Measurements from ENCODE around the gene CCDC39.

DNA sequence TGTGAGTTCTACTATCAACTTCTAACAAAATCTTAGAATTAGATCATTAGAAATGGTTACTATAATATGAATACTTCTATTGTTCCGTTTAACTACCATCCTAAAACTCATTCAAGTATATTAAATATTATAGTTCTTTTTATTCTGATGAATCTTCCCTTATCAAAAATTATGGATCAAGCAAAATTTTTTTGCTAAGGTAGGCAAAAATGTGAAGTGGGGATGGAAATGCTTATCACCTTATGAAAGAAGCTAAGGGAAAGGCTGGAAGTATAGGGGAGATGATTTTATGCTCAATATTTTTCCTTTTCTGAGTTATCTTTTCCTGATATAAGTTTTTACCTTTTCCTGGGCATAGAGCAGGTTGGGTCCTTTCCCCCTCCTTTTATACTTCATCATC lies 40.7 kb upstream of the CCDC39 start:
- TF ChIP-seq, protein P1, sequence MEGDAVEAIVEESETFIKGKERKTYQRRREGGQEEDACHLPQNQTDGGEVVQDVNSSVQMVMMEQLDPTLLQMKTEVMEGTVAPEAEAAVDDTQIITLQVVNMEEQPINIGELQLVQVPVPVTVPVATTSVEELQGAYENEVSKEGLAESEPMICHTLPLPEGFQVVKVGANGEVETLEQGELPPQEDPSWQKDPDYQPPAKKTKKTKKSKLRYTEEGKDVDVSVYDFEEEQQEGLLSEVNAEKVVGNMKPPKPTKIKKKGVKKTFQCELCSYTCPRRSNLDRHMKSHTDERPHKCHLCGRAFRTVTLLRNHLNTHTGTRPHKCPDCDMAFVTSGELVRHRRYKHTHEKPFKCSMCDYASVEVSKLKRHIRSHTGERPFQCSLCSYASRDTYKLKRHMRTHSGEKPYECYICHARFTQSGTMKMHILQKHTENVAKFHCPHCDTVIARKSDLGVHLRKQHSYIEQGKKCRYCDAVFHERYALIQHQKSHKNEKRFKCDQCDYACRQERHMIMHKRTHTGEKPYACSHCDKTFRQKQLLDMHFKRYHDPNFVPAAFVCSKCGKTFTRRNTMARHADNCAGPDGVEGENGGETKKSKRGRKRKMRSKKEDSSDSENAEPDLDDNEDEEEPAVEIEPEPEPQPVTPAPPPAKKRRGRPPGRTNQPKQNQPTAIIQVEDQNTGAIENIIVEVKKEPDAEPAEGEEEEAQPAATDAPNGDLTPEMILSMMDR (IDR thresholded peaks at IDR 0.05): no peak
- TF ChIP-seq POLR2A (IDR thresholded peaks at IDR 0.05; ENCODE audit: low read length) (no peak), CBX8 (IDR thresholded peaks at IDR 0.05) (no peak), EP300 (IDR thresholded peaks at IDR 0.05) (no peak), MAZ (IDR thresholded peaks at IDR 0.05; ENCODE audit: borderline replicate concordance, low read depth, low read length) (no peak)
- TF ChIP-seq, protein P2, sequence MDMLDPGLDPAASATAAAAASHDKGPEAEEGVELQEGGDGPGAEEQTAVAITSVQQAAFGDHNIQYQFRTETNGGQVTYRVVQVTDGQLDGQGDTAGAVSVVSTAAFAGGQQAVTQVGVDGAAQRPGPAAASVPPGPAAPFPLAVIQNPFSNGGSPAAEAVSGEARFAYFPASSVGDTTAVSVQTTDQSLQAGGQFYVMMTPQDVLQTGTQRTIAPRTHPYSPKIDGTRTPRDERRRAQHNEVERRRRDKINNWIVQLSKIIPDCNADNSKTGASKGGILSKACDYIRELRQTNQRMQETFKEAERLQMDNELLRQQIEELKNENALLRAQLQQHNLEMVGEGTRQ (IDR thresholded peaks at IDR 0.05): no peak
- TF ChIP-seq, protein P3, sequence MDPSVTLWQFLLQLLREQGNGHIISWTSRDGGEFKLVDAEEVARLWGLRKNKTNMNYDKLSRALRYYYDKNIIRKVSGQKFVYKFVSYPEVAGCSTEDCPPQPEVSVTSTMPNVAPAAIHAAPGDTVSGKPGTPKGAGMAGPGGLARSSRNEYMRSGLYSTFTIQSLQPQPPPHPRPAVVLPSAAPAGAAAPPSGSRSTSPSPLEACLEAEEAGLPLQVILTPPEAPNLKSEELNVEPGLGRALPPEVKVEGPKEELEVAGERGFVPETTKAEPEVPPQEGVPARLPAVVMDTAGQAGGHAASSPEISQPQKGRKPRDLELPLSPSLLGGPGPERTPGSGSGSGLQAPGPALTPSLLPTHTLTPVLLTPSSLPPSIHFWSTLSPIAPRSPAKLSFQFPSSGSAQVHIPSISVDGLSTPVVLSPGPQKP (IDR thresholded peaks at IDR 0.05; ENCODE audit: low read depth, low read length): no peak
- TF ChIP-seq, protein P4, sequence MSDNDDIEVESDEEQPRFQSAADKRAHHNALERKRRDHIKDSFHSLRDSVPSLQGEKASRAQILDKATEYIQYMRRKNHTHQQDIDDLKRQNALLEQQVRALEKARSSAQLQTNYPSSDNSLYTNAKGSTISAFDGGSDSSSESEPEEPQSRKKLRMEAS (IDR thresholded peaks at IDR 0.05): no peak
